Mesendoderm (in vitro differentiated cells): ENCODE data around the gene SPRED3.

Source experiments
- DNase-seq: peaks from one replicate; pipeline ENCODE4 v3.0.0; 2013
- H2AK5ac ChIP-seq: 2 replicates; pipeline ENCODE4 v1.6.1; 2013; ENCODE audit warnings: low read length, inconsistent platforms
- H2BK120ac ChIP-seq: 2 replicates; pipeline ENCODE4 v1.6.1; 2013; ENCODE audit warnings: low read depth, mild to moderate bottlenecking, low read length, moderate library complexity, mixed read lengths
- H2BK15ac ChIP-seq: replicated peaks from 2 replicates; pipeline ENCODE4 v1.6.1; 2013; ENCODE audit warnings: low read depth, mild to moderate bottlenecking, moderate library complexity
- H2BK5ac ChIP-seq: 2 replicates; pipeline ENCODE4 v1.6.1; 2013; ENCODE audit warnings: low read length, inconsistent platforms
- H3K18ac ChIP-seq: 2 replicates; pipeline ENCODE4 v1.6.1; 2013; ENCODE audit warnings: mild to moderate bottlenecking, low read length, mixed read lengths
- H3K23ac ChIP-seq: one replicate; pipeline ENCODE4 v1.6.1; 2013; ENCODE audit warnings: low read length
- H3K27ac ChIP-seq: 2 replicates; pipeline ENCODE4 v1.5.1; 2013; ENCODE audit warnings: low read depth, mild to moderate bottlenecking, inconsistent platforms, low read length, moderate library complexity
- H3K27me3 ChIP-seq: 2 replicates; pipeline ENCODE4 v1.6.1; 2013; ENCODE audit warnings: low read length, control low read depth, mild to moderate bottlenecking, inconsistent platforms; ENCODE audit not compliant: insufficient read depth, poor library complexity
- H3K36me3 ChIP-seq: 2 replicates; pipeline ENCODE4 v1.6.1; 2013; ENCODE audit warnings: low read length, inconsistent platforms; ENCODE audit not compliant: control insufficient read depth, insufficient read depth
- H3K4ac ChIP-seq: one replicate; pipeline ENCODE4 v1.6.1; 2013; ENCODE audit warnings: low read depth, mild to moderate bottlenecking, low read length, moderate library complexity
- H3K4me1 ChIP-seq: 2 replicates; pipeline ENCODE4 v1.6.1; 2013; ENCODE audit warnings: low read depth, low read length, inconsistent platforms; ENCODE audit not compliant: control insufficient read depth
- H3K4me2 ChIP-seq: 2 replicates; pipeline ENCODE4 v1.6.1; 2013; ENCODE audit warnings: low read length
- H3K4me3 ChIP-seq: 2 replicates; pipeline ENCODE4 v1.5.1; 2013; ENCODE audit warnings: mild to moderate bottlenecking, low read length
- H3K56ac ChIP-seq: one replicate; pipeline ENCODE4 v1.6.1; 2013; ENCODE audit warnings: low read length
- H3K79me1 ChIP-seq: 2 replicates; pipeline ENCODE4 v1.6.1; 2013; ENCODE audit warnings: low read length, inconsistent platforms
- H3K79me2 ChIP-seq: 2 replicates; pipeline ENCODE4 v1.6.1; 2013; ENCODE audit warnings: mild to moderate bottlenecking, low read length; ENCODE audit not compliant: control insufficient read depth, insufficient read depth
- H3K9ac ChIP-seq: 2 replicates; pipeline ENCODE4 v1.6.1; 2013; ENCODE audit warnings: low read length, inconsistent platforms
- H4K5ac ChIP-seq: one replicate; pipeline ENCODE4 v1.6.1; 2013; ENCODE audit warnings: low read length
- H4K8ac ChIP-seq: one replicate; pipeline ENCODE4 v1.6.1; 2013; ENCODE audit warnings: low read depth, mild to moderate bottlenecking, control low read depth, low read length, moderate library complexity
- WGBS: extraction: QIAGEN DNeasy Blood & Tissue Kit; methylation state at CpG from one replicate; pipeline ENCODE4 v1.1.7; 2013; ENCODE audit warnings: low lambda C conversion rate, missing lambda C conversion rate; ENCODE audit not compliant: insufficient coverage; ENCODE audit errors: extremely low coverage; 5-methylcytosine and 5-hydroxymethylcytosine counted together

The SPRED3 gene

DNA sequence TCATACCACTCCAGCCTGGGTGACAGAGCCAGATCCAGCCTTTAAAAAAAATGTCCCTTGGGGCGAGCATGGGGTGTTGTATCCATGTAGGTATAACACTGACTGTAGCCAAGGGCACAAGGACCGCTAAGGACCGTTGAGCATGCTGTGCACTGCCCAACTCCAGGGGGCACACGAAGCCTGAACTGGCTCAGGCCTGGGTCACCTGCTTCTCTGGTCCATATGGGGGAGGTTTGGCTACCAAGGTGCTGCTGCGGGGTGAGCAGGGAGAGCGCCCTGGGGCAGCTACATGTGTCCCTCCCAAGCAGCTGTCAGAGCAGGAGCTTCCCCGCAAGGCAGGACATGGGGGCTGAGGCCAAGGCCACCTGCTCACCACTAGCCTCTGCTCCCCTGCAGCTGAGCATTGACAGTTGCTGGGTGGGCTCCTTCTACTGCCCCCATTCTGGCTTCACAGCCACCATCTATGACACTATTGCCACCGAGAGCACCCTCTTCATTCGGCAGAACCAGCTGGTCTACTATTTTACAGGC lies 36.6 kb upstream of the SPRED3 start:
- no peak overlapping the region for H3K4me2 ChIP-seq
- no peaks in the 10 kb centered on the region for H3K79me2 ChIP-seq
- H3K56ac ChIP-seq = no peak overlapping the region
- H3K4ac ChIP-seq = no peak overlapping the region
- no peak for DNase-seq
- H3K27me3 ChIP-seq = no peaks in the 10 kb centered on the region
- no peak overlapping the region for H3K9ac ChIP-seq
- H3K79me1 ChIP-seq = no peaks in the 10 kb centered on the region
- no peaks in the 10 kb centered on the region for H3K4me1 ChIP-seq
- no peak overlapping the region for H2BK5ac ChIP-seq
- H3K23ac ChIP-seq = no peak overlapping the region
- no peaks in the 10 kb centered on the region for H3K36me3 ChIP-seq
- no peak overlapping the region for H3K4me3 ChIP-seq
- no peak overlapping the region for H4K8ac ChIP-seq
- no CpG with 5 or more reads among the region's 9 CpGs for WGBS
- no peak overlapping the region for H3K27ac ChIP-seq
- H2BK15ac ChIP-seq = no peak overlapping the region
- H3K18ac ChIP-seq = no peak overlapping the region
- H2BK120ac ChIP-seq = no peak overlapping the region
- H4K5ac ChIP-seq = no peak overlapping the region
- H2AK5ac ChIP-seq = no peak overlapping the region

DNA sequence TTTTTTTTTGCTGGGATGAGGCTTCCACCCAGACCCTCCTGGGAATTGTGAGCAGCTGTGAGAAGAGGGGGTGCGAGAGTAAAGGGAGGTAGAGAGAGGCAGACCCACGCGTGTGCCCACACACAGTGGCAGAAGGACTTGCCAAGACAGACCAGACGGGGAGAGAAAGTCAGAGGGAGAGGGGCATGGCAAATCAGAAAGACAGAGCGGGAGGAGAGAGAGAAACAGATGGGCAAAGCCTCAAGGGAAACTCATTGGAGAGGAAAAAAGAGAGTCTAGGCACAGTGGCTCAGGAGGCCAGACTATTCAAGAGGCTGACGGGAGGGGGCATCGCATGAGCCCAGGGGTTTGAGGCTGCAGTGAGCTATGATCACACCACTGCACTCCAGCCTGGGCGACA lies 35.9 kb upstream of the SPRED3 start:
- WGBS = no CpG with 5 or more reads among the region's 8 CpGs

DNA sequence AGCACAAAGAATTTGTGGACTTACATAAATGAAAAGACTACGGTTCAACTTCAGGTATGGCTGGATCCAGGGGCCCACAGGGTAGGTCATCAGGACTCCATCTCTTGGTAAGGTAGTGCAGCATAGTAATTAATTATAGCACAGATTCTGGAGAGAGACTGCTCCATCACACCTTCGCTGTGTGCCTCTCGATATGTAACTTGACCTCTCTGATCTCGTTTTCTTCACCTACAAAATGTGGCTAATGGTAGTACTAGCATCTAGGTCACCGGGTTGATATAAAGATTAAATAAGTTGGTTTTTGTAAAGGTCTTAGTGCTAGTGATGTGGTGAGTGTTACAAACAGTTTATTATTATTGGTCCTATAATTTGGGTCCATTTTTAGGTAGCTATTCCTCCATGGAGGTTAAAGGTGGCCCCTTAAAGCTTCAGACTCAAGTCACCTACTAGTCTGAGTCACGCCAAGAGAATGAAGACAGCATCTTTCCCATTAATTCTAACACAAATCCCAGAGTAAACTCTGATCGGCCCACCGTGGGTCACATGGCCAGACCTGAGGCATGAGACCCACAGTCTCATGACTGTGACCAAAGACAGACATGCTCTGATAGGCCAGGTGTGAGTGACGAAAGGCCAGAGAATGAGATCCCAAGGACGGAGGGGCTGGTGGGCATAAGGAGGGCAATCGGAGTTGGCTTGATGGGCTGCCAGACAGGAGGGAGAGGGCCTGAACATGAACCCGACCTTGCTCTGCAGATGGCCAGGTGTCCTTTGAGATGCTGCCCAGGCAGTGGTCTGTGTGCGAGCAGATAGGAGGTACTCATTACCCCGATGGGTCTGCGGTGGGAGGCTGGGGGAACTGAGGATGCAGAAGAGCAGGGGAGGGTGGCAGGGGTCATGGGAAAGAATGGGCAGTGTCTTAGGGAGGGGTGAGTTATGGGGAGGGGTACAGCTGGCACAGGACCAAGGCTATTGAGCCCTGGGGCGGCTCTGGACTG lies 32.5 kb upstream of the SPRED3 start:
- Histone ChIP-seq H2BK120ac (no peak overlapping the region), H3K27ac (no peak overlapping the region), H4K5ac (no peak overlapping the region), H3K36me3 (no peaks in the 10 kb centered on the region), H2BK5ac (no peak overlapping the region), H4K8ac (no peak overlapping the region), H3K9ac (no peak overlapping the region), H3K4me2 (no peak overlapping the region), H3K79me2 (no peaks in the 10 kb centered on the region), H3K4ac (no peak overlapping the region), H2BK15ac (no peak overlapping the region), H3K27me3 (peaks cover 7% of the 10 kb centered on the region), H3K4me1 (no peaks in the 10 kb centered on the region), H3K56ac (no peak overlapping the region), H3K18ac (no peak overlapping the region), H3K4me3 (no peak overlapping the region), H3K23ac (no peak overlapping the region), H2AK5ac (no peak overlapping the region), H3K79me1 (no peaks in the 10 kb centered on the region)
- DNase-seq = no peak
- whole genome bisulfite sequencing = no CpG with 5 or more reads among the region's 16 CpGs

More for the DNA sequence above, 35.9 kb upstream of the SPRED3 start:
- Histone ChIP-seq H4K5ac (no peak overlapping the region), H3K27me3 (no peaks in the 10 kb centered on the region), H4K8ac (no peak overlapping the region), H3K4me2 (no peak overlapping the region), H3K18ac (no peak overlapping the region), H2BK120ac (no peak overlapping the region), H3K4me1 (no peaks in the 10 kb centered on the region), H3K79me2 (no peaks in the 10 kb centered on the region), H2BK15ac (no peak overlapping the region), H3K27ac (no peak overlapping the region), H2BK5ac (no peak overlapping the region), H3K9ac (no peak overlapping the region), H3K4ac (no peak overlapping the region), H3K79me1 (no peaks in the 10 kb centered on the region), H3K23ac (no peak overlapping the region), H3K36me3 (no peaks in the 10 kb centered on the region), H2AK5ac (no peak overlapping the region), H3K4me3 (no peak overlapping the region), H3K56ac (no peak overlapping the region)
- DNase-seq = no peak

DNA sequence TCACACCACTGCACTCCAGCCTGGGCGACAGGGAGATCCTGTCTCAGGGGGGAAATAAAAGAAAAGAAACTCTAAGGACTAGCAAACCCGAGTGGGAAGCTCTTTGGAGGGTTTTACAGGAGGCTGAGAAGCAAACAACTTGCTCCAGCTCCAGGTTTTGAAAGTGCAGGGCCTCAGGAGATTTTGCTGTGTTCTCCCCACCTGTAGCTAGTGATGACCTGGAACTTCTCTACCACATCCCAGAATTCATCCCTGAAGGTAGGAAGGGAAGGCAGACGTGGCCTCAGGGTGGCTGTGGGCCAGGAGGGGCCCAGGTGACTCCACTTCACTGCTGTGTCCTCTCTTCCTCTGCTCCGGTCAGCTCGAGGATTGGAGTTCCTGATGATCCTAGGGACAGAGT lies 30.4 kb upstream of the SPRED3 start:
- WGBS = no CpG with 5 or more reads among the region's 5 CpGs
- no peak overlapping the region for H4K8ac ChIP-seq
- no peak overlapping the region for H3K4ac ChIP-seq
- no peak overlapping the region for H3K9ac ChIP-seq
- H2AK5ac ChIP-seq = no peak overlapping the region
- no peak overlapping the region for H3K56ac ChIP-seq
- H3K4me2 ChIP-seq = no peak overlapping the region
- H4K5ac ChIP-seq = no peak overlapping the region
- no peaks in the 10 kb centered on the region for H3K4me1 ChIP-seq
- H3K23ac ChIP-seq = no peak overlapping the region
- H3K4me3 ChIP-seq = no peak overlapping the region
- H3K79me2 ChIP-seq = no peaks in the 10 kb centered on the region
- no peaks in the 10 kb centered on the region for H3K79me1 ChIP-seq
- no peak overlapping the region for H3K18ac ChIP-seq
- H2BK15ac ChIP-seq = no peak overlapping the region
- no peak for DNase-seq
- H3K36me3 ChIP-seq = no peaks in the 10 kb centered on the region
- no peak overlapping the region for H3K27ac ChIP-seq
- H2BK5ac ChIP-seq = no peak overlapping the region
- peaks cover 7% of the 10 kb centered on the region for H3K27me3 ChIP-seq
- no peak overlapping the region for H2BK120ac ChIP-seq

DNA sequence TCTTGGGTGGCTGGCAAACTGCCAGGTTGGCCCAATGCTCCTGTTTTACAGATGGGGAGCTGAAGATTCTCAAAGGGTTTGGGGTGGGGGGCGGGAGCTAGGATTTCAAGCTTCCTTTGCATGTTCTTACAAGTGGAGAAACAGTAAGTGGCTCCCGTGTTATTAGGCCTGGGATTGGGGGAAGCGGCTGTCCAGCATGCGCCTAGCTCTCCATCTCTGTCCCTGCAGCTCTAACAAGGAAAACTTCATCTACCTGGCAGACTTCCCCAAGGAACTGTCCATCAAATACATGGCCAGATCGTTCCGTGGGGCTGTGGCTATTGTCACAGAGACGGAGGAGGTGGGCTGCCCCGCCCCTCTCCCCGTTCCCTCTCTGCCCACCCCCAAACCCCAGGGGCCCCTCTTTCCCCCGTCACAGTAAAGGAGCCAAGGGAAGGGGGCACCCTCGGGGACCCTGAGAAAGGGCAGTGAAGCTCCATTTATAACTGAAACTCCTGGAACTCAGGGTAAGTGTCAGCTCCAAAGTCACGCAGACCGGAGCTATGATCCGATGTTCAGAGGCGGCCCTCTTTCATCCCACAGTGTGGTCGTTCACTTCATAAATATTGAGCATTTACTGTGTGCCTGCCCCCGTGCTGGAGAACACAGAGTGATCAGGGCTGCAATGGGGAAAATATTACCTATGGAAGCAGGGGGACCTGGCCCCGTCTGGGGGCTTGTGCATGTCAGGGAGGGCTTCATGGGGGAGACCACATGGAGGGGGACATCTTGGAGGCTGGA lies 29.1 kb upstream of the SPRED3 start:
- Histone ChIP-seq H3K27me3 (peaks cover 7% of the 10 kb centered on the region), H3K36me3 (no peaks in the 10 kb centered on the region), H4K5ac (no peak overlapping the region), H3K9ac (no peak overlapping the region), H4K8ac (no peak overlapping the region), H3K4me3 (no peak overlapping the region), H3K4me1 (no peaks in the 10 kb centered on the region), H3K79me1 (no peaks in the 10 kb centered on the region), H3K79me2 (no peaks in the 10 kb centered on the region), H3K23ac (no peak overlapping the region), H2BK120ac (no peak overlapping the region), H3K56ac (no peak overlapping the region), H3K4me2 (no peak overlapping the region), H3K4ac (no peak overlapping the region), H3K27ac (no peak overlapping the region), H2BK5ac (no peak overlapping the region), H2BK15ac (no peak overlapping the region), H2AK5ac (no peak overlapping the region), H3K18ac (no peak overlapping the region)
- no peak for DNase-seq
- no CpG with 5 or more reads among the region's 18 CpGs for WGBS
